SIG-M5 treated with dmso at 0.1 percent for 504 hours (cell line): ENCODE data around the gene HEBP2.

ENCODE experiments used
- DNase-seq: peaks from one replicate; lab custom pipeline; 2025; ENCODE audit not compliant: unreplicated experiment; lab: John Stamatoyannopoulos, UW

The HEBP2 gene

GRCh38 chr6:138451043-138451442 is 47.0 kb downstream of the HEBP2 start:
- DNase-seq, result no peak

- DNase-seq, result no peak
These were observed 51.1 kb downstream of the HEBP2 start for GRCh38 chr6:138454981-138455706.

GRCh38 chr6:138455746-138456400 is 51.9 kb downstream of the HEBP2 start:
- DNase-seq, result no peak

- DNase-seq, result no peak
These were observed 52.4 kb downstream of the HEBP2 start for GRCh38 chr6:138456401-138456790.

- DNase-seq, result no peak
These were observed 57.6 kb downstream of the HEBP2 start for GRCh38 chr6:138461647-138462046.

- DNase-seq, result no peak
These were observed 60.1 kb downstream of the HEBP2 start for GRCh38 chr6:138464085-138464484.

- DNase-seq, result peak; percentile 16
These were observed 61.1 kb downstream of the HEBP2 start for GRCh38 chr6:138465007-138465645.

GRCh38 chr6:138467901-138468300 is 63.9 kb downstream of the HEBP2 start:
- no peak for DNase-seq

GRCh38 chr6:138468320-138469015 is 64.4 kb downstream of the HEBP2 start:
- DNase-seq, result peak; percentile 18
